Fibroblast of villous mesenchyme (primary cell): ENCODE measurements around the gene HUNK. TPM values are rescaled to one million over a fixed set of nuclear protein-coding genes. Genes with fewer than 3 reads are reported as not detected.
A peak's percentile ranks its signal among the peaks of the same experiment; 100 is the strongest.
"Not testable (repeated sequence)": the region's sequence is repeated elsewhere in the genome, so short reads cannot be mapped to it uniquely, and the experiment has no call there.

Source experiments
- DNase-seq: peaks from one replicate; pipeline ENCODE4 v3.0.0-alpha.2; 2010; ENCODE audit warnings: low read depth
- H3K4me3 ChIP-seq: 2 replicates; pipeline ENCODE4 v1.5.1; 2011; ENCODE audit warnings: low read depth, mild to moderate bottlenecking, low read length
- total RNA-seq: library from RNA; depleted of rRNA; stranded (reverse); fragments of >200 nt; gene quantifications from 2 replicates; pipeline ENCODE4 v1.2.3, GENCODE V29; 2012
- TF ChIP-seq, protein P1 (sequence below): IDR thresholded peaks from 2 replicates; pipeline ENCODE4 v1.5.1; 2012; ENCODE audit warnings: low read depth, mild to moderate bottlenecking, low read length; ENCODE audit not compliant: insufficient read depth

Gene HUNK
- total RNA-seq, 1 donor: 1.3 TPM

GRCh38 chr21:31869750-31870149 lies 3.1 kb upstream of the HUNK start:
- no peak for DNase-seq
- TF ChIP-seq, protein P1, sequence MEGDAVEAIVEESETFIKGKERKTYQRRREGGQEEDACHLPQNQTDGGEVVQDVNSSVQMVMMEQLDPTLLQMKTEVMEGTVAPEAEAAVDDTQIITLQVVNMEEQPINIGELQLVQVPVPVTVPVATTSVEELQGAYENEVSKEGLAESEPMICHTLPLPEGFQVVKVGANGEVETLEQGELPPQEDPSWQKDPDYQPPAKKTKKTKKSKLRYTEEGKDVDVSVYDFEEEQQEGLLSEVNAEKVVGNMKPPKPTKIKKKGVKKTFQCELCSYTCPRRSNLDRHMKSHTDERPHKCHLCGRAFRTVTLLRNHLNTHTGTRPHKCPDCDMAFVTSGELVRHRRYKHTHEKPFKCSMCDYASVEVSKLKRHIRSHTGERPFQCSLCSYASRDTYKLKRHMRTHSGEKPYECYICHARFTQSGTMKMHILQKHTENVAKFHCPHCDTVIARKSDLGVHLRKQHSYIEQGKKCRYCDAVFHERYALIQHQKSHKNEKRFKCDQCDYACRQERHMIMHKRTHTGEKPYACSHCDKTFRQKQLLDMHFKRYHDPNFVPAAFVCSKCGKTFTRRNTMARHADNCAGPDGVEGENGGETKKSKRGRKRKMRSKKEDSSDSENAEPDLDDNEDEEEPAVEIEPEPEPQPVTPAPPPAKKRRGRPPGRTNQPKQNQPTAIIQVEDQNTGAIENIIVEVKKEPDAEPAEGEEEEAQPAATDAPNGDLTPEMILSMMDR: no peak
- H3K4me3 ChIP-seq: no peak overlapping the region

- TF ChIP-seq, protein P1: no peak
- no peak for DNase-seq
- no peak overlapping the region for H3K4me3 ChIP-seq
These were observed 2.2 kb upstream of the HUNK start for GRCh38 chr21:31870472-31871193.

DNA sequence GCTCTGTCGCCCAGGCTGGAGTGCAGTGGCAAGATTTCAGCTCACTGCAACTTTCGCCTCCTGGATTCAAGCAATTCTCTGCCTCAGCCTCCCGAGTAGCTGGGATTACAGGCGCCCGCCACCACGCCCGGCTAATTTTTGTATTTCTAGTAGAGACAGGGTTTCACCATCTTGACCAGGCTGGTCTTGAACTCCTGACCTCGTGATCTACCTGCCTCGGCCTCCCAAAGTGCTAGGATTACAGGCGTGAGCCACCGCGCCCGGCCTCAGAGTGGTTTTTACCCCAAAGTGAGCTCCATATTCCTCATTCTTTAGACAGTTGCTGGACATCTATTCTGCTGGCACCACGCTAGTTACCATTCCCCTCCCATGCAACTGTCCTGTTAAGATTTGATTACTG lies 1.4 kb upstream of the HUNK start:
- H3K4me3 ChIP-seq, DNase-seq: not testable (repeated sequence)

DNA sequence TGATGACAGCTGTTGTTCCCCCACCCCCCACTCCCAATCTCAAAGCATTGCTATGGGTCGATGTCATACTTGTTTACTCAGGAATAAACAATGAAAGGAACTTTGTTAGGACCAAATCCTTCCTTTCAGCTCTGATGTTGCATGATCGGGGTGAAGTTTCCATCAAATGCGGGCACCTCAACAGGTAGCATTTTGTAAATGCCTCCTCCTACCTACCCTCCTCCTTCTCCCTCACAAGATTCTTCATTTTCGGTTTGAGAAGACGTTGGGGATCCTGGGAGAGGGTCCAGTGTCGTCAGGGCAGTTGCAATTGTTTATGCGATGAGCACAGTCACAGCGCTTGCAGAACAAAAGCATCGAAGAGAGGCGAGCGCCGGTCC lies 758 bp upstream of the HUNK start:
- DNase-seq: no peak
- H3K4me3 ChIP-seq: no peak overlapping the region
- TF ChIP-seq, protein P1: no peak

DNA sequence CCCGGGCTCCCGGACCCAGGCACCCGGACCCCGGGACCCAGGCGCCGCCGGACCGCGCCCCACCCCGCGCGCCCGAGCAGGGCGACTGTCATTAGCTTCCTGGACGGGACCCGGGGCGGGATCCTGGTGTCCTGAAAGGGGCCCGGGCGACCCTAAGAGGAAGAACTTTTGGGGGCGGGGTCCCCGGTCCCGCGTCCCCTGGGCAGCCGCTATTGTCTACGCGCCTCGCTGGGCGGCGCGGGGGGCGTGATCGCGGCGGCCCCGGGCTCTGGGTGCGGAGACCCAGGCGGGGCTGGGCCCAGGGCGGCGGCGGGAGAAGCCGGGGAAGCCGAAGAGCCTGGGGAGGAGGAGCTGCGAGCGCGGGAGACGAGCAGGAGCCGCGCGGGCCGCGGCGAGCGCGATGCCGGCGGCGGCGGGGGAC lies 465 bp downstream of the HUNK start:
- DNase-seq: no peak
- peak overlapping the region; percentile 12 for H3K4me3 ChIP-seq
- TF ChIP-seq, protein P1: no peak

- no peak overlapping the region for H3K4me3 ChIP-seq
- TF ChIP-seq, protein P1: peak; percentile 38
- no peak for DNase-seq
These were observed 1.1 kb downstream of the HUNK start for GRCh38 chr21:31873696-31874599.

DNA sequence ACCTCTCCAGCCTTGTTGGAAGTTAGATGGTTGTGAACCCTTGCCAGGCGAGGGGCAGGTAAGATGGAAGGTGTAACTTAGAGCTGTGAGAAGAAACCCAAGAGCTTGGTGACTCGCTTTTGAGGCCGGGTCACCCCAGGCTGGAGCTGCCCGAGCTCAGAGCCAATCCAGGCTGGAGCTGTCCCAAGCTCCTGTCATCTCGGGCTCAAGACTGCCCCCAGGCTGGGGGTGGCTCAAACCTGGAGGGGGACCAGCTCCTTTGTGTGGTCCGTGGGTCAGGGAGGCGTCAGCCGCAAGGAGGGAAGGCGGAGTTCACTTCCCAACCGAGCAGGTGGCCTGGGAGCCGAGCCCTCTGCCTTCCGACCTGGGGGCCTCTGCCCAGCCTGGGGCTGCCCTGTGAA lies 2.0 kb downstream of the HUNK start:
- TF ChIP-seq, protein P1: no peak
- no peak overlapping the region for H3K4me3 ChIP-seq
- DNase-seq: no peak
